Measurements from ENCODE around the gene ME3.

DNA sequence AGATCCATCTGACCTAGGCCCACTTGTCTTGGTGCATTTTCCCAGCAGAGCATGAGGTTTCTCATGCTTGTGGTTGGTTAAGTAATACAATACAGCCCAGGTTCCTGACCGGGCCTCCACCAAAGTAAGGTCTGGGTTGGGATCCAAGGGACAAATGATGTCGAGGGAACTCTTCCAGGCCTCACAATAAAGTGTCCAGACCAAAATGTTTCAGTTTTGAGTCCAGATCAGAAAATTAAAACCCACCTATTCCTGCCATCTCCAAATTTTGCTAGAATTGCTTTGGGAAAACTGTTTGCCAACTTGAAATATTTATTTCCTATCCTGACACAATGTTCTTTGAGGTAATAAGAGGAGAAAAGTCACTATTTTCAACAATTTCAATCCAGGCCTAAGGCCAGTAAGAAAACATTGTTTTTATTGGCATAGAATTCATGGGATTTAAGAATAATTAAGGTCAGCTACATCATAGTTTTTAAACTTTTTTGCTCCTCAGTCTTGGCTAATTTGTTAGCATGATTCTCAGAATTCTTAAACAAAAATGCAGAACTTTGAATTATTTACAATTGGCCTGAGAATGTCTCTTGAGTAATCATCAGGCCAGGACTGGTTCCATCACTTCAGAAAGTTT lies 51.4 kb downstream of the ME3 start:
- TF ChIP-seq, protein P1, sequence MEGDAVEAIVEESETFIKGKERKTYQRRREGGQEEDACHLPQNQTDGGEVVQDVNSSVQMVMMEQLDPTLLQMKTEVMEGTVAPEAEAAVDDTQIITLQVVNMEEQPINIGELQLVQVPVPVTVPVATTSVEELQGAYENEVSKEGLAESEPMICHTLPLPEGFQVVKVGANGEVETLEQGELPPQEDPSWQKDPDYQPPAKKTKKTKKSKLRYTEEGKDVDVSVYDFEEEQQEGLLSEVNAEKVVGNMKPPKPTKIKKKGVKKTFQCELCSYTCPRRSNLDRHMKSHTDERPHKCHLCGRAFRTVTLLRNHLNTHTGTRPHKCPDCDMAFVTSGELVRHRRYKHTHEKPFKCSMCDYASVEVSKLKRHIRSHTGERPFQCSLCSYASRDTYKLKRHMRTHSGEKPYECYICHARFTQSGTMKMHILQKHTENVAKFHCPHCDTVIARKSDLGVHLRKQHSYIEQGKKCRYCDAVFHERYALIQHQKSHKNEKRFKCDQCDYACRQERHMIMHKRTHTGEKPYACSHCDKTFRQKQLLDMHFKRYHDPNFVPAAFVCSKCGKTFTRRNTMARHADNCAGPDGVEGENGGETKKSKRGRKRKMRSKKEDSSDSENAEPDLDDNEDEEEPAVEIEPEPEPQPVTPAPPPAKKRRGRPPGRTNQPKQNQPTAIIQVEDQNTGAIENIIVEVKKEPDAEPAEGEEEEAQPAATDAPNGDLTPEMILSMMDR (optimal IDR thresholded peaks at IDR 0.05 in 1 of 3, IDR thresholded peaks at IDR 0.05 in 1 of 3, conservative IDR thresholded peaks at IDR 0.05 in 1 of 3; ENCODE audit: extremely low read depth in 1 of 3, insufficient read depth in 2 of 3, low read length in 3 of 3), result no peak
- TF ChIP-seq EZH2 (IDR thresholded peaks at IDR 0.05; ENCODE audit: low read length), result no peak
